ENCODE measurements around the gene SLC25A22. TPM values are rescaled to one million over a fixed set of nuclear protein-coding genes. Genes with fewer than 3 reads are reported as not detected.

SLC25A22 gene
- 10 to 100 TPM; 10.7 to 16.9 TPM for total RNA-seq

- Histone ChIP-seq H3K4me3 (peak within 1 kb of the TSS; percentile 86), H3K27ac (peak within 1 kb of the TSS; percentile 69 to 79), H3K36me3 (peaks cover 18% of the 10 kb centered on the region), H3K9me3 (no peaks in the 10 kb centered on the region), H3K4me1 (ENCODE audit: control insufficient read depth in 1 of 2, low read depth in 2 of 2) (peaks cover 10 to 34% of the 10 kb centered on the region in 2 donors), H3K27me3 (replicated peaks; ENCODE audit: insufficient read depth) (no peaks in the 10 kb centered on the region)
- TF ChIP-seq, protein P1, sequence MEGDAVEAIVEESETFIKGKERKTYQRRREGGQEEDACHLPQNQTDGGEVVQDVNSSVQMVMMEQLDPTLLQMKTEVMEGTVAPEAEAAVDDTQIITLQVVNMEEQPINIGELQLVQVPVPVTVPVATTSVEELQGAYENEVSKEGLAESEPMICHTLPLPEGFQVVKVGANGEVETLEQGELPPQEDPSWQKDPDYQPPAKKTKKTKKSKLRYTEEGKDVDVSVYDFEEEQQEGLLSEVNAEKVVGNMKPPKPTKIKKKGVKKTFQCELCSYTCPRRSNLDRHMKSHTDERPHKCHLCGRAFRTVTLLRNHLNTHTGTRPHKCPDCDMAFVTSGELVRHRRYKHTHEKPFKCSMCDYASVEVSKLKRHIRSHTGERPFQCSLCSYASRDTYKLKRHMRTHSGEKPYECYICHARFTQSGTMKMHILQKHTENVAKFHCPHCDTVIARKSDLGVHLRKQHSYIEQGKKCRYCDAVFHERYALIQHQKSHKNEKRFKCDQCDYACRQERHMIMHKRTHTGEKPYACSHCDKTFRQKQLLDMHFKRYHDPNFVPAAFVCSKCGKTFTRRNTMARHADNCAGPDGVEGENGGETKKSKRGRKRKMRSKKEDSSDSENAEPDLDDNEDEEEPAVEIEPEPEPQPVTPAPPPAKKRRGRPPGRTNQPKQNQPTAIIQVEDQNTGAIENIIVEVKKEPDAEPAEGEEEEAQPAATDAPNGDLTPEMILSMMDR (IDR thresholded peaks at IDR 0.05) = peak; percentile 82
- ATAC-seq (ENCODE audit: insufficient number of reproducible peaks, low FRiP score, low read depth) (peak; percentile 52), DNase-seq (ENCODE audit: low spot score) (no peak)
These were observed at the start of gene SLC25A22 for GRCh38 chr11:798093-798713. SLC25A22 (minus strand) TSS chr11:798281; CDS start chr11:795006, 3,275 bp downstream.

DNA sequence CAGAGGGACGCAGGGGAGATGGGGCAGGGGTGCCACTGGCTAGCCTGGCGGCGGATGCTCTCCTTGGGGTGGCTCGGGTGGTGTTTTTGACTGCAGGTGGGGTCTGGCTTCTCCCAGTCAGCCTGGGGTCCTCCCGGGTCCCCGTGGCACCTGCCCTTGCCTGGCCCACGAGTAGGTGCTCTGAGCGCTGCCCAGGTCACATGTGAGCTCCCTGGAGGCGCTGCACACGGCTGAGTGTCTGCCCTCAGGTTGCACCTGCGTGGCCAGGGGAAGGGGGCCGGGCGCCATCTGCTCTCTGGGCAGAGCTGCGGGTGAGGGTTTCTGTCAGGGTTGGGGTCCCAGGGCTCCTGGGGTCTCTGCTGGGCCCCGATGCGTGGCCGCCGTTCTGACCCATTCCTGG is 49.8 kb upstream of the SLC25A22 start:
- no peak for DNase-seq (ENCODE audit: low spot score)
- Histone ChIP-seq H3K27ac (no peak overlapping the region), H3K36me3 (no peaks in the 10 kb centered on the region), H3K4me3 (no peak overlapping the region), H3K4me1 (ENCODE audit: control insufficient read depth in 1 of 2, low read depth in 2 of 2) (peaks cover 38 to 54% of the 10 kb centered on the region in 2 donors), H3K9me3 (no peaks in the 10 kb centered on the region), H3K27me3 (replicated peaks; ENCODE audit: insufficient read depth) (no peaks in the 10 kb centered on the region)
- ATAC-seq (ENCODE audit: insufficient number of reproducible peaks, low FRiP score, low read depth) = no peak
- TF ChIP-seq, protein P1 (IDR thresholded peaks at IDR 0.05) = no peak

DNA sequence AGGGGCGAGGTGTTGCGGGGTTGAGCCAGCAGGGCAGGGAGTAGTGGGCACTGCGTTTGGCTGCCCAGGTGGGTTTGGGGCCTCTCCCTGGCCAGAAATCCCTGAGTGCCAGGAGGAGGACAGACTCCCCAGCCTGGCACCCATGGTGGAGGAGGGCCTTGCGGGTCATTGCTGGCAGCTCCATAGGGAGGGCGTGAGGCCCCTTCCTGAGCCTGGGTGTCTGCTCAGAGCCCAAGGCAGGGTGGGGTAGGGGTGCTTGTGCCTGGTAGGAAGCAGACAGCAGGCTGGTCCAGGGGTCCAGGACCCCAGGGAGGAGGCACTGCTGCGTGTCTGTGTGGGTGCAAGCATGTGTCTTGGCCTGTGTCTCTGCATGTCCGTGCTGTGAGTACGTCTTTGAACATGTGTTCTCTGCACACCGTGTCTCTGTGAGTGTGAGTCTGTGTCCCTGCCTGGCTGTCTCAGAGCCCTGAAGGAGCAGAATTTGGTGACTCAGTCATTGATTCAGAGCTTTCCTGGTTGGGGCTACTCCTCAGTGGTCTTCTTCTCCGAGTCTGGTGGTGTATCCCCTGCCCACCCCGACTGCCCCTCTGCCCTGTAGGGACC is 48.5 kb upstream of the SLC25A22 start:
- Histone ChIP-seq H3K27me3 (replicated peaks; ENCODE audit: insufficient read depth) (no peaks in the 10 kb centered on the region), H3K4me1 (ENCODE audit: control insufficient read depth in 1 of 2, low read depth in 2 of 2) (peaks cover 38 to 55% of the 10 kb centered on the region in 2 donors), H3K36me3 (no peaks in the 10 kb centered on the region), H3K27ac (peak overlapping the region in 1 of 2 donors; percentile 88), H3K9me3 (no peaks in the 10 kb centered on the region), H3K4me3 (no peak overlapping the region)
- TF ChIP-seq, protein P1 (IDR thresholded peaks at IDR 0.05) = no peak
- ATAC-seq (ENCODE audit: insufficient number of reproducible peaks, low FRiP score, low read depth) (no peak), DNase-seq (ENCODE audit: low spot score) (no peak)

GRCh38 chr11:845872-846495 is 47.9 kb upstream of the SLC25A22 start:
- TF ChIP-seq, protein P1 (IDR thresholded peaks at IDR 0.05) = no peak
- no peak for ATAC-seq (ENCODE audit: insufficient number of reproducible peaks, low FRiP score, low read depth)
- H3K36me3 ChIP-seq = no peaks in the 10 kb centered on the region
- H3K9me3 ChIP-seq = no peaks in the 10 kb centered on the region
- DNase-seq (ENCODE audit: low spot score) = no peak
- peaks cover 44 to 61% of the 10 kb centered on the region in 2 donors for H3K4me1 ChIP-seq (ENCODE audit: control insufficient read depth in 1 of 2, low read depth in 2 of 2)
- no peak overlapping the region for H3K4me3 ChIP-seq
- no peaks in the 10 kb centered on the region for H3K27me3 ChIP-seq (replicated peaks; ENCODE audit: insufficient read depth)
- peak overlapping the region; percentile 86 to 88 for H3K27ac ChIP-seq

All from thoracic aorta (tissue), 2 donors.